NCI-H69 (cell line): ENCODE results near the gene CACNA2D1.

Experiments used
- DNase-seq: peaks from one replicate; lab custom pipeline; 2025; lab: John Stamatoyannopoulos, UW

The CACNA2D1 gene

DNA sequence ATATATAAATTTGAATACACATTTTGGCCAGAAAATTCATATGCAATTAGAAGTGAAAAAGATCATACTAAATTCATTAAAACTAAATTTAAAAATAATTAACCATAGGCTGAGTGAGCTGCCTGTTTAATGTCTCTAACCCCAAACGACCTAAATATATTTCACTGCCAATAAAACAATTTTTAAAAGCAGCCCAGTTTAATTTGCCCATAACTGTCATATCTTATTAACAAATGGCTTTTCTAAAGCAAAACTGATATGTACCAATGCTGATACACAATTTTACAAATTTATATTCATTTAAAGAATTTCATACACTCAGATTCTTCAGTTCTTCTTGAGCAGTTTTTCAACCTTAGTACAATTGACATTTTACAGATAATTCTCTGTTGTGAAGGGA is 99.9 kb downstream of the CACNA2D1 start:
- no peak for DNase-seq

- no peak for DNase-seq
Observed at GRCh38 chr7:82339958-82340357, 103.6 kb downstream of the CACNA2D1 start.

DNA sequence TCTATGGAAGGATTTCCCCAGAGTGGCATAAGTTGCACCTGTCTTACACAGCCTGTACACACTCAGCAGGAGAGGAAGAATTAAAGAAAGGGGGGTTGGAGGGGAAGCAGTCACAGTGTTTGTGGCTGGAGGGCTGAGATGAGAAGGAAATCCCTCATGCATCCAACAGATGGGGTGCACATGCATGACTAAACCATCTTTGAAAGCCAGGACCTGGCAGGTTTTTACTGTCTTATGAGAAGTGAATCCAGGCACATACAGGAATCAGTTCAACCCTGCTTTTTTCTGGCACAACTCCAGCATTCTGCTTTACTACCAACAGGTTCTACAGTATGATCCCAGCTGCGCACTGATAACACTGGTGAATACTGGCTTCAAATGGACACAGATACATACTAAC is 107.7 kb downstream of the CACNA2D1 start:
- peak; percentile 100 for DNase-seq

GRCh38 chr7:82335001-82335400 is 108.6 kb downstream of the CACNA2D1 start:
- no peak for DNase-seq

DNA sequence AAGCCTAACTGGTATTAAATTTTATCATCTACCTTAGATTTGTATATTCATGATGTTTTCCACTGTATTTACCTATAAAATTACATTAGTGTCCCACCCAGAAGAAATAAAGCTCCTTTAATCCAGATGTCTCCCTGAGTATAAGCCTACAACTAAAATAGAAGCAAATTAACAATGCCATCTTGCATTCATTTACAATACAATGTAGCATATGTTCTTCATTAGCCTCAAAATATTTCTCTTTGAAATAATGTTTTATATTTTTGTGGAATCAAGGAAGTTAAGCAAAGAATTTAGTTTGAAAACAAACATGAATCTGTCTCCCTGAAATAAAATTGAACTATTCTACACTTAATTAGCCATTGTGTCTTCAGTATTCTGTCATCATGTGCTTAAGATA is 112.3 kb downstream of the CACNA2D1 start:
- DNase-seq, result no peak

GRCh38 chr7:82330706-82331215 is 112.8 kb downstream of the CACNA2D1 start:
- DNase-seq, result no peak

- DNase-seq, result no peak
Observed at GRCh38 chr7:82327898-82328297, 115.7 kb downstream of the CACNA2D1 start.

- DNase-seq, result no peak
Observed at GRCh38 chr7:82325416-82325815, 118.2 kb downstream of the CACNA2D1 start.

DNA sequence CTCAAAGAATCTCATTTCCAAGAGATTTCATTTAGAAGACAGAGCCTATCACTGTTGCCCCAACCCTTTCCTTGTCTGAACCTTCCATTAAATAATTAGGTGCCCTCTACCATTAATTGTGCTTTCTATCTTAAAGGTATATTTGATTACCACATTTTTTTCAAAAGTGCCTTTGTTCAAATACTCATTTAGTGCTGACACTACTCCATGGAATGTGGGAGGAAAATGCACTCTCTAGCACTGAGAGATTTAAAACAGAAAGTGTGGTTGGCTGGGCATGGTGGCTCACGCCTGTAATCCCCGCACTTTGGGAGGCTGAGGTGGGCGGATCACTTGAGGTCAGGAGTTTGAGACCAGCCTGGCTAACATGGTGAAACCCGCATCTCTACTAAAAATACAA is 119.8 kb downstream of the CACNA2D1 start:
- DNase-seq, result no peak

GRCh38 chr7:82319674-82320118 is 123.9 kb downstream of the CACNA2D1 start:
- peak; percentile 99 for DNase-seq

- peak; percentile 64 for DNase-seq
Observed at GRCh38 chr7:82318786-82319185, 124.8 kb downstream of the CACNA2D1 start.

- peak; percentile 80 for DNase-seq
Observed at GRCh38 chr7:82317760-82318159, 125.8 kb downstream of the CACNA2D1 start.

- peak; percentile 89 for DNase-seq
Observed at GRCh38 chr7:82317257-82317721, 126.3 kb downstream of the CACNA2D1 start.

DNA sequence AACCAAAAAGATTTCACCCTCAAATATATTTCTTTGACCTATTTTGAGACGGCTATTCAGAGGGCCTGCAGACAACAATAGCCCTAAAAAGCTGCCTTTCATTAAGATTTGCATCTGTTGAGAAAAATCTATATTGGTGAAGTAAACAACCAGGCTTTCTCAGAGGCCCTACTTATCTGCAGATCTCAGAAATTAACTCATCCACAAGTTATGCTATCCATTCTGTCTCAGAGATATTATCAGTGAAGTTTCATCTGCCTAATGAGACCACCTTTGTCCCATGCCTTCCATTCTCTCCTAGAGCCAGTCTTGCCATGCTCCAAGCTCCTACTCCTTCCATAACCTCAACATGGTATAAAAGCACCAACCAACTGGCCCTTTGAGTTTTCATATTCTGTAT is 130.3 kb downstream of the CACNA2D1 start:
- DNase-seq, result no peak

DNA sequence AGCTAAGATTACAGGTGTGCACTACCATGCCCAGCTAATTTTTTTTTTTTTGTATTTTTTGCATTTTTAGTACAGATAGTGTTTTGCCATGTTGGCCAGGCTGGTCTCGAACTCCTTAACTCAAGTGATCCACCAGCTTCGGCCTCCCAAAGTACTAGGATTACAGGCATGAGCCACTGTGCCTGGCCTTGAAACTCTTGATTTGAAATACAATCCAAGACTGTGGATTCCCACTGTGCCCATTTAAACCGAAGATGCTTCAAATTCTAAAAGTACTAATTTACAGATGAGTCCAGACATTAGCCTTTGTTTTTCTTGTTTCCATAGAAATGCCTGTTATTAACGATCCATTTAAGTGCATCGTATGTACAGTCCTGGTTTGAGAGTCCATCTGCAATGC is 130.9 kb downstream of the CACNA2D1 start:
- peak; percentile 75 for DNase-seq

DNA sequence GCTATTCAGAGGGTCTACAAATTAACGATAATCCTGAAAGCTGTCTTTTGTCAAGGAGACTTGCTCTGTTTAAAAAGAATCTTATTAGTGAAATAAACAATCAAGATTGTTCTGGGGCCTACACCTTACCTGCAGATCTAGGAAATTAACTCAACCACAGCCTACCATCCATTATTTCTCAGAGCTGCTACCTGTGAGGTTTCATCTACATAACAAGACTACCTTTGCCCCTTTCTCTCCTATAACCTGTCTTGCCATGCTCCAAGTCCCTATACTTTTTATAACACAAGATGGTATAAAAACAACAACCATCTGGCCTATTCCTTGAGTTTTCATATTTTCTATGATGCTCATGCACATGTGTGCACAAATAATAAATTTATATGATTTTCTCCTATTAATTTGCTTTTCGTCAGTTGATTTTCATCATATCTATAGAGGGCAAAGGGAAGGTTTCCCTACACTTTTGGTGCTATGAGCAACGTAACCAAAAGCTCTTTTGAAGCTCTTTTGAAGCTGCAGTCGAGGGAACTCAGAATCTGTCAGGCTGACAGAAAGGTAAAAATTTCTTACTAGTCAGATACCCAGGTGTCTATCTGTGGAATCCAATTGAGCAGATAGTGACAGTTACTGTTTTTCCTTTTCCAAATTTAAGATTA is 138.1 kb downstream of the CACNA2D1 start:
- no peak for DNase-seq

- DNase-seq, result no peak
Observed at GRCh38 chr7:82294865-82295264, 148.7 kb downstream of the CACNA2D1 start.

- DNase-seq, result no peak
Observed at GRCh38 chr7:82294382-82294784, 149.2 kb downstream of the CACNA2D1 start.

DNA sequence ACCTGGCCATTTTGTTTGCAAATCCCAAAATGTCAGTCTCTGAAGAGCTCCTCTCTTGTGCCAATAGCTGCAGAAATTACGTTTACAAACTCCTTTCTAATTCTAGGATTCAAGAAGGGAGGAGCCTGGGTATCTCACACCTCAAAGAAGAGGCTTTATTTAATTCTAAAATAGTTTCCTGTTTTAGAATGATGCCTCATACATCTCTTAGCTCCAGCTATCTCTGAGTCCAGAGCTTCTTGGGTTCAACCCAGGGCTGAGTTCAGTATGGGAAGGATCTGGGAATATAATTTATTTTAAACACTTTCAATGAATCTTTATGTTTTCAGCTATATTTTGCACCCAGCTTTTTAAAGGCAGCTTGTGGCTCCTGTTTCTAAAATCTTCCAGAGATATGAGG is 150.1 kb downstream of the CACNA2D1 start:
- peak; percentile 45 for DNase-seq

GRCh38 chr7:82291931-82292330 is 151.6 kb downstream of the CACNA2D1 start:
- DNase-seq, result peak; percentile 59

DNA sequence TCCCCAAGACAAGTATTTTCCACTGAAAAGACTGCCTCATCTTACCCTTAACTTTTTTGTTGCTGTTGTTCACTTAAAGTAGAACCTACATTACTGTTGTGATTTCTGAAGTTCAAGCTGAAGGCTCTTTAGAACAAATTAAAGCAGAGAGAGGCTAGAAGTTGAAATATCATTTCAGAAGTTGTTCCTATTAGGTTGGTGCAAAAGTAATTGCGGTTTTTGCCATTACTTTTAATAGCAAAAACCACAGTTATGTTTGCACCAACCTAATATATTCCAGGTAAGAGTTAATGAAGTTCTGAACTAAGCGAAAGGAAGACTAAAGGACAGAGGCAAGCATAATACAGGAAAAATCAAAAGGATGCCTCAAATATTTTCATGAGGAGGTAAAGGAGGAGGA is 153.7 kb downstream of the CACNA2D1 start:
- DNase-seq, result no peak

- DNase-seq, result peak; percentile 95
Observed at GRCh38 chr7:82289152-82289535, 154.4 kb downstream of the CACNA2D1 start.

DNA sequence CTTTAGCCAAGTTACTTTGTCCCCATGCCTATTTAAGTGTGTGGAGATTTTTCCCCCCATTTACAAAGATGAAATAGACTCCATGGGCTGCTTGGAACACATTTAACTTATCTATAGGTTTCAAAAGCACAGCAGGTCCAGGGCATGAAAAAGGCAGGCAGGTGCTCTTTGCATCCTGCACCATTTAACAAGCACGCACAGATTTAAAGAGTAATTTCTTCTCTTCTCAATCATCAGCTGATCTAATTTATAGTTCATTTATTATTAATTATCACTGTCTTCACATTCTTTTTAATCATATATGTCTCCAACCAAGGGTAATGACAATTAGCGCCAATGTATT is 156.8 kb downstream of the CACNA2D1 start:
- peak; percentile 79 for DNase-seq
